ENCODE results near the gene DCPS. TPM values are rescaled to one million over a fixed set of nuclear protein-coding genes. Genes with fewer than 3 reads are reported as not detected.

DCPS gene
- total RNA-seq, 1 experiment from 2014 or later = 25.6 TPM

GRCh38 chr11:126347751-126348668 lies 44.1 kb downstream of the DCPS start:
- ChIA-PET RAD21 (ENCODE audit: low non-redundant PET in 1 of 2, low total read pairs in 2 of 2, uncharacterized antibody in 2 of 2, unreplicated experiment in 2 of 2) (no interaction called here), POLR2A (no interaction called here), CTCF (no interaction called here)
- Histone ChIP-seq H3K9me2 (ENCODE audit: insufficient read depth) (no peaks in the 10 kb centered on the region), H3K4me2 (ENCODE audit: low read length) (no peak overlapping the region), H3K27me3 (ENCODE audit: insufficient read depth, low read length) (no peaks in the 10 kb centered on the region), H3K36me3 (ENCODE audit: control insufficient read depth in 1 of 2, insufficient read depth in 2 of 2, low read length in 2 of 2) (0 out of 4 replicates have a peak, but pooled peaks cover 0 to 6% of the 10 kb centered on the region in 2 experiments), H3K9ac (ENCODE audit: low read length) (no peak overlapping the region), H3K4me1 (ENCODE audit: control insufficient read depth in 1 of 2, insufficient read depth in 2 of 2, low read length in 2 of 2) (peaks cover 3 to 22% of the 10 kb centered on the region in 2 experiments), H3K4me3 (replicated peaks in 1 of 2; ENCODE audit: low read depth in 1 of 2, low read length in 2 of 2) (no peak overlapping the region), H3K79me2 (ENCODE audit: insufficient read depth, low read length) (peaks cover 26% of the 10 kb centered on the region; the same call in 1 of the 2 replicates), H4K20me1 (ENCODE audit: insufficient read depth) (no peaks in the 10 kb centered on the region), H3K9me3 (ENCODE audit: control insufficient read depth in 1 of 2, insufficient read depth in 1 of 2, low read depth in 1 of 2, low read length in 2 of 2) (no peaks in the 10 kb centered on the region), H3K27ac (ENCODE audit: low read depth, low read length) (no peak overlapping the region), H2AFZ (ENCODE audit: low read depth, low read length, poor library complexity, severe bottlenecking) (no peak overlapping the region)
- intact Hi-C loops (cut with micrococcal nuclease) = no loop called here
- DNase-seq (ENCODE audit: low read depth, low spot score) (no peak), ATAC-seq (no peak)
- TF ChIP-seq FOSL1 (IDR thresholded peaks at IDR 0.05; ENCODE audit: low read depth) (no peak), YY1 (IDR thresholded peaks at IDR 0.05; ENCODE audit: extremely low read depth, insufficient replicate concordance, low read depth, low read length) (no peak), TCF7L2 (IDR thresholded peaks at IDR 0.05; ENCODE audit: borderline replicate concordance, extremely low read depth, insufficient read depth, insufficient read length) (no peak), CTCF (IDR thresholded peaks at IDR 0.05 in 2 of 3, conservative IDR thresholded peaks at IDR 0.05 in 1 of 3; ENCODE audit: borderline replicate concordance in 1 of 3, insufficient read depth in 1 of 3, low read depth in 2 of 3, low read length in 2 of 3) (no peak), ZNF274 (IDR thresholded peaks at IDR 0.05; ENCODE audit: low read depth, low read length) (no peak), EZH2phosphoT487 (IDR thresholded peaks at IDR 0.05; ENCODE audit: borderline replicate concordance) (no peak), SP1 (IDR thresholded peaks at IDR 0.05; ENCODE audit: low read depth) (no peak), SIN3A (IDR thresholded peaks at IDR 0.05; ENCODE audit: low read depth) (no peak), ZBTB33 (IDR thresholded peaks at IDR 0.05; ENCODE audit: extremely low read depth, insufficient replicate concordance, low read length) (no peak), SRF (IDR thresholded peaks at IDR 0.05; ENCODE audit: low read depth) (no peak), RAD21 (IDR thresholded peaks at IDR 0.05; ENCODE audit: low read depth) (no peak), POLR2A (IDR thresholded peaks at IDR 0.05; ENCODE audit: borderline replicate concordance, extremely low read depth, insufficient read depth, insufficient read length) (no peak), JUND (IDR thresholded peaks at IDR 0.05) (no peak), POLR2AphosphoS5 (IDR thresholded peaks at IDR 0.05; ENCODE audit: low read depth, low read length) (no peak), EGR1 (IDR thresholded peaks at IDR 0.05; ENCODE audit: low read depth) (no peak), CEBPB (IDR thresholded peaks at IDR 0.05; ENCODE audit: low read depth) (no peak), CBX3 (IDR thresholded peaks at IDR 0.05; ENCODE audit: low read depth) (no peak), EZH2 (IDR thresholded peaks at IDR 0.05) (no peak)
- TF ChIP-seq, protein P1, sequence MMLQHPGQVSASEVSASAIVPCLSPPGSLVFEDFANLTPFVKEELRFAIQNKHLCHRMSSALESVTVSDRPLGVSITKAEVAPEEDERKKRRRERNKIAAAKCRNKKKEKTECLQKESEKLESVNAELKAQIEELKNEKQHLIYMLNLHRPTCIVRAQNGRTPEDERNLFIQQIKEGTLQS (IDR thresholded peaks at IDR 0.05) = no peak
- TF ChIP-seq, protein P2, sequence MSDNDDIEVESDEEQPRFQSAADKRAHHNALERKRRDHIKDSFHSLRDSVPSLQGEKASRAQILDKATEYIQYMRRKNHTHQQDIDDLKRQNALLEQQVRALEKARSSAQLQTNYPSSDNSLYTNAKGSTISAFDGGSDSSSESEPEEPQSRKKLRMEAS (IDR thresholded peaks at IDR 0.05) = no peak
- BruUV-seq (replicated peaks) = no TSS peak
